HepG2 (cell line): Measurements from ENCODE around the gene ISG20L2. TPM values are rescaled to one million over a fixed set of nuclear protein-coding genes. Genes with fewer than 3 reads are reported as not detected.

Experiments
- CAMTA2 ChIP-seq: sonication (generic); formaldehyde crosslinking; IDR thresholded peaks from 2 replicates; pipeline ENCODE4 v1.4.0; 2020; ENCODE audit warnings: mild to moderate bottlenecking, missing genetic modification reagents, borderline replicate concordance
- DNMT1 ChIP-seq: sonication (generic); formaldehyde crosslinking; IDR thresholded peaks from 2 replicates; pipeline ENCODE4 v1.5.1; 2020; ENCODE audit warnings: mild to moderate bottlenecking, missing genetic modification reagents
- FOXK2 ChIP-seq: fragments of 450-650 bp; IDR thresholded peaks from 2 replicates; pipeline ENCODE4 v1.6.1; 2016
- HNRNPK ChIP-seq: fragments of 200-400 bp; formaldehyde crosslinking; IDR thresholded peaks from 2 replicates; pipeline ENCODE4 v1.6.1; 2018; ENCODE audit warnings: low read length, low read depth, moderate library complexity, mild to moderate bottlenecking; ENCODE audit not compliant: poor library complexity, severe bottlenecking
- HNRNPUL1 ChIP-seq: fragments of 200-400 bp; formaldehyde crosslinking; IDR thresholded peaks from 2 replicates; pipeline ENCODE4 v1.6.1; 2017; ENCODE audit warnings: low read depth, mild to moderate bottlenecking, low read length, moderate library complexity
- KAT8 ChIP-seq: IDR thresholded peaks from 2 replicates; pipeline ENCODE4 v1.6.1; 2016; ENCODE audit warnings: missing genetic modification reagents, missing compliant biosample characterization
- MYC ChIP-seq: sonication (generic); formaldehyde crosslinking; IDR thresholded peaks from 2 replicates; pipeline ENCODE4 v1.9.0; 2021; ENCODE audit warnings: missing genetic modification reagents, borderline replicate concordance
- SIN3A ChIP-seq: IDR thresholded peaks from 2 replicates; pipeline ENCODE4 v1.6.1; 2011; ENCODE audit warnings: low read depth, mild to moderate bottlenecking, control low read depth, low read length, borderline replicate concordance
- SKI ChIP-seq: fragments of 450-650 bp; IDR thresholded peaks from one replicate; pipeline ENCODE4 v1.6.1; 2018; ENCODE audit warnings: mild to moderate bottlenecking; ENCODE audit not compliant: partially characterized antibody
- ZBTB21 ChIP-seq: sonication (generic); formaldehyde crosslinking; IDR thresholded peaks from 2 replicates; pipeline ENCODE4 v1.4.0; 2020; ENCODE audit warnings: missing genetic modification reagents
- ZFP1 ChIP-seq: IDR thresholded peaks from 2 replicates; pipeline ENCODE4 v1.6.1; 2016
- ZFP41 ChIP-seq: sonication (generic); formaldehyde crosslinking; IDR thresholded peaks from 2 replicates; pipeline ENCODE4 v1.4.0; 2020; ENCODE audit warnings: mild to moderate bottlenecking, missing genetic modification reagents, borderline replicate concordance
- ZNF326 ChIP-seq: sonication (generic); formaldehyde crosslinking; IDR thresholded peaks from 2 replicates; pipeline ENCODE4 v1.4.0; 2020; ENCODE audit warnings: missing genetic modification reagents, borderline replicate concordance
- ZNF484 ChIP-seq: sonication (generic); formaldehyde crosslinking; IDR thresholded peaks from 2 replicates; pipeline ENCODE4 v1.5.1; 2020; ENCODE audit warnings: mild to moderate bottlenecking, low read depth, missing genetic modification reagents, borderline replicate concordance
- ZNF510 ChIP-seq: sonication (generic); formaldehyde crosslinking; IDR thresholded peaks from 2 replicates; pipeline ENCODE4 v1.4.0; 2020; ENCODE audit warnings: low read depth, mild to moderate bottlenecking, missing genetic modification reagents
- ZSCAN20 ChIP-seq: sonication (generic); formaldehyde crosslinking; IDR thresholded peaks from 2 replicates; pipeline ENCODE4 v1.4.0; 2020; ENCODE audit warnings: missing genetic modification reagents, mild to moderate bottlenecking, borderline replicate concordance
- polyA plus RNA-seq, 8 experiments: library from polyadenylated mRNA; depleted of rRNA in 3 of 8; stranded (reverse) in 7 of 8; unstranded in 1 of 8; fragments of >200 nt; fragmentation: Illumina TruSeq in 4 of 8; extraction: Trizol in 4 of 8; gene quantifications; 2 replicates each; pipeline versions ENCODE4 v1.2.1 to v1.2.3, GENCODE V29; 2011 to 2016; ENCODE audit warnings: low read depth in 4 of 8, missing spikeins in 1 of 8, mixed read lengths in 1 of 8; ENCODE audit not compliant: insufficient read depth in 1 of 8
- total RNA-seq, 5 experiments: library from RNA; depleted of rRNA; stranded (reverse); fragments of >200 nt; fragmentation: Illumina TruSeq; extraction: Trizol; gene quantifications; 2 replicates each; pipeline ENCODE4 v1.2.3, GENCODE V29; 2016; ENCODE audit warnings: low read depth in 1 of 5
- TF ChIP-seq, protein P1 (sequence below): sonication (generic); formaldehyde crosslinking; IDR thresholded peaks from 2 replicates; pipeline ENCODE4 v1.4.0; 2020; ENCODE audit warnings: missing genetic modification reagents
- TF ChIP-seq, protein P2 (sequence below): sonication (generic); formaldehyde crosslinking; IDR thresholded peaks from 2 replicates; pipeline ENCODE4 v1.8.0; 2022; ENCODE audit warnings: missing genetic modification reagents, mild to moderate bottlenecking, moderate library complexity, borderline replicate concordance
- TF ChIP-seq, protein P3 (sequence below): sonication (generic); formaldehyde crosslinking; IDR thresholded peaks from 2 replicates; pipeline ENCODE4 v1.4.0; 2020; ENCODE audit warnings: missing genetic modification reagents, low read depth, mild to moderate bottlenecking, borderline replicate concordance
- TF ChIP-seq, protein P4 (sequence below): IDR thresholded peaks from 2 replicates; pipeline ENCODE4 v1.6.1; 2016; ENCODE audit warnings: missing genetic modification reagents, missing compliant biosample characterization
- TF ChIP-seq, protein P5 (sequence below): sonication (generic); formaldehyde crosslinking; IDR thresholded peaks from 2 replicates; pipeline ENCODE4 v1.5.0; 2020; ENCODE audit warnings: mild to moderate bottlenecking, missing genetic modification reagents

The ISG20L2 gene
- total and polyA plus RNA-seq, 2 of the 13 experiments (the other 11 are each of a cell fraction or from before 2014, with no cell fraction given) = 19.8 to 21.3 TPM

DNA sequence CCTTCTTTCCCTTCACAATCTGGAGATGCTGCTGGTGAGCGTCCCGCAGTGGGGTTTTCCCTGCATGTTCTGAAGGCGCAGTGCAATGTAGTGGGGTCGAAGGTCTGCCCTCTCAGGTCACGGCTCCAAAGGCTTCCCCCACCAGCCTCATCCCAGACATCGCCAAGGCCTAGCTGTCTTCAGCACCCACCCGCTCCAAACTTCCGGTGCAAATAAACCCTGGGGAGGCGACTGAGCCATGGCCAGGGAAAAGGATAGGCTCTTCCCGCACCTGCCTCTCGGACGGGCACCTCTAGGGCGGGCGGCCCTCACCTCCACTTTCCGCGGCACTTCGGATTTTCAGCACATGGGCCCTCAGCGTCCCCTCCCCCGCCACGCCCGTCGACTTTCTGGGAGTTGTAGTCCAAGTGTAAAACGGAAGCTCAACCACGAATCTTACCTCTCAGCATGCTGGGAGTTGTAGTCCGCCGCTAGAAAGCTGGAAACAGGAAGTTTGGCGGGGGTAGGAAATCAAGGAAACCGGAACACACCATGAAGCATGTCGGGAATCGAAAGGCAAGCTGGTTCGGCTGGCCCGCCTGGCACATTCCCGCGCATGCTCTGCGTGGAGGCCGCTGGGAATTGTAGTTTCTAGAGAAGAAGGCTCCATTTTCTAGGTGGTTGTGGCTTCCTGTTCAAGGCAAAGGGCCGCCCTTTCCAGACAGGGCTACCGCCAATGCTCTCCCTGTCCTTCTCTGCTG lies 12.3 kb upstream of the ISG20L2 start, which contains the start of gene MRPL24 (continued):
- TF ChIP-seq ZNF484 (CRISPR knock-in tag) = no peak
- peak; percentile 83 for TF ChIP-seq FOXK2
- TF ChIP-seq, protein P1, sequence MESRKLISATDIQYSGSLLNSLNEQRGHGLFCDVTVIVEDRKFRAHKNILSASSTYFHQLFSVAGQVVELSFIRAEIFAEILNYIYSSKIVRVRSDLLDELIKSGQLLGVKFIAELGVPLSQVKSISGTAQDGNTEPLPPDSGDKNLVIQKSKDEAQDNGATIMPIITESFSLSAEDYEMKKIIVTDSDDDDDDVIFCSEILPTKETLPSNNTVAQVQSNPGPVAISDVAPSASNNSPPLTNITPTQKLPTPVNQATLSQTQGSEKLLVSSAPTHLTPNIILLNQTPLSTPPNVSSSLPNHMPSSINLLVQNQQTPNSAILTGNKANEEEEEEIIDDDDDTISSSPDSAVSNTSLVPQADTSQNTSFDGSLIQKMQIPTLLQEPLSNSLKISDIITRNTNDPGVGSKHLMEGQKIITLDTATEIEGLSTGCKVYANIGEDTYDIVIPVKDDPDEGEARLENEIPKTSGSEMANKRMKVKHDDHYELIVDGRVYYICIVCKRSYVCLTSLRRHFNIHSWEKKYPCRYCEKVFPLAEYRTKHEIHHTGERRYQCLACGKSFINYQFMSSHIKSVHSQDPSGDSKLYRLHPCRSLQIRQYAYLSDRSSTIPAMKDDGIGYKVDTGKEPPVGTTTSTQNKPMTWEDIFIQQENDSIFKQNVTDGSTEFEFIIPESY = peak; percentile 64
- TF ChIP-seq CAMTA2 (CRISPR knock-in tag) = 0 out of 2 replicates have a peak, but pooled peaks have one; percentile 83
- no peak for TF ChIP-seq HNRNPUL1
- no peak for TF ChIP-seq DNMT1 (CRISPR knock-in tag)
- TF ChIP-seq ZFP1 (CRISPR knock-in tag) = 0 out of 2 replicates have a peak, but pooled peaks have one; percentile 37
- TF ChIP-seq KAT8 (CRISPR knock-in tag) = peak; percentile 97
- TF ChIP-seq ZBTB21 (CRISPR knock-in tag) = no peak; the same call in 1 of the 2 replicates
- TF ChIP-seq, protein P2, sequence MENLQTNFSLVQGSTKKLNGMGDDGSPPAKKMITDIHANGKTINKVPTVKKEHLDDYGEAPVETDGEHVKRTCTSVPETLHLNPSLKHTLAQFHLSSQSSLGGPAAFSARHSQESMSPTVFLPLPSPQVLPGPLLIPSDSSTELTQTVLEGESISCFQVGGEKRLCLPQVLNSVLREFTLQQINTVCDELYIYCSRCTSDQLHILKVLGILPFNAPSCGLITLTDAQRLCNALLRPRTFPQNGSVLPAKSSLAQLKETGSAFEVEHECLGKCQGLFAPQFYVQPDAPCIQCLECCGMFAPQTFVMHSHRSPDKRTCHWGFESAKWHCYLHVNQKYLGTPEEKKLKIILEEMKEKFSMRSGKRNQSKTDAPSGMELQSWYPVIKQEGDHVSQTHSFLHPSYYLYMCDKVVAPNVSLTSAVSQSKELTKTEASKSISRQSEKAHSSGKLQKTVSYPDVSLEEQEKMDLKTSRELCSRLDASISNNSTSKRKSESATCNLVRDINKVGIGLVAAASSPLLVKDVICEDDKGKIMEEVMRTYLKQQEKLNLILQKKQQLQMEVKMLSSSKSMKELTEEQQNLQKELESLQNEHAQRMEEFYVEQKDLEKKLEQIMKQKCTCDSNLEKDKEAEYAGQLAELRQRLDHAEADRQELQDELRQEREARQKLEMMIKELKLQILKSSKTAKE (CRISPR knock-in tag) = no peak
- no peak for TF ChIP-seq ZNF326 (CRISPR knock-in tag)
- TF ChIP-seq, protein P3, sequence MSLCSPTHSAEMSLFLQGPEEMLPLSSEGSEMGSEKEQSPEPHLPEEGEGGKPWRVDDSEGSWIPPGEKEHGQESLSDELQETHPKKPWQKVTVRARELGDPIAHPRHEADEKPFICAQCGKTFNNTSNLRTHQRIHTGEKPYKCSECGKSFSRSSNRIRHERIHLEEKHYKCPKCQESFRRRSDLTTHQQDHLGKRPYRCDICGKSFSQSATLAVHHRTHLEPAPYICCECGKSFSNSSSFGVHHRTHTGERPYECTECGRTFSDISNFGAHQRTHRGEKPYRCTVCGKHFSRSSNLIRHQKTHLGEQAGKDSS (CRISPR knock-in tag) = 0 out of 2 replicates have a peak, but pooled peaks have one; percentile 73
- peak; percentile 11 for TF ChIP-seq SKI
- TF ChIP-seq ZNF510 = 0 out of 2 replicates have a peak, but pooled peaks have one; percentile 70
- TF ChIP-seq ZFP41 (CRISPR knock-in tag) = no peak; the same call in 1 of the 2 replicates
- TF ChIP-seq MYC (CRISPR knock-in tag) = peak; percentile 99
- TF ChIP-seq, protein P4, sequence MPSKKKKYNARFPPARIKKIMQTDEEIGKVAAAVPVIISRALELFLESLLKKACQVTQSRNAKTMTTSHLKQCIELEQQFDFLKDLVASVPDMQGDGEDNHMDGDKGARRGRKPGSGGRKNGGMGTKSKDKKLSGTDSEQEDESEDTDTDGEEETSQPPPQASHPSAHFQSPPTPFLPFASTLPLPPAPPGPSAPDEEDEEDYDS (CRISPR knock-in tag) = peak; percentile 76
- TF ChIP-seq HNRNPK = no peak
- no peak for TF ChIP-seq ZSCAN20 (CRISPR knock-in tag)
- TF ChIP-seq SIN3A = peak; percentile 23; the same call in 1 of the 2 replicates
- TF ChIP-seq, protein P5, sequence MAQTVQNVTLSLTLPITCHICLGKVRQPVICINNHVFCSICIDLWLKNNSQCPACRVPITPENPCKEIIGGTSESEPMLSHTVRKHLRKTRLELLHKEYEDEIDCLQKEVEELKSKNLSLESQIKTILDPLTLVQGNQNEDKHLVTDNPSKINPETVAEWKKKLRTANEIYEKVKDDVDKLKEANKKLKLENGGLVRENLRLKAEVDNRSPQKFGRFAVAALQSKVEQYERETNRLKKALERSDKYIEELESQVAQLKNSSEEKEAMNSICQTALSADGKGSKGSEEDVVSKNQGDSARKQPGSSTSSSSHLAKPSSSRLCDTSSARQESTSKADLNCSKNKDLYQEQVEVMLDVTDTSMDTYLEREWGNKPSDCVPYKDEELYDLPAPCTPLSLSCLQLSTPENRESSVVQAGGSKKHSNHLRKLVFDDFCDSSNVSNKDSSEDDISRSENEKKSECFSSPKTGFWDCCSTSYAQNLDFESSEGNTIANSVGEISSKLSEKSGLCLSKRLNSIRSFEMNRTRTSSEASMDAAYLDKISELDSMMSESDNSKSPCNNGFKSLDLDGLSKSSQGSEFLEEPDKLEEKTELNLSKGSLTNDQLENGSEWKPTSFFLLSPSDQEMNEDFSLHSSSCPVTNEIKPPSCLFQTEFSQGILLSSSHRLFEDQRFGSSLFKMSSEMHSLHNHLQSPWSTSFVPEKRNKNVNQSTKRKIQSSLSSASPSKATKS (CRISPR knock-in tag) = peak; percentile 84; the same call in 1 of the 2 replicates
